CD4-positive, alpha-beta T cell treated with Interleukin-4 for 4 hours (primary cell): ENCODE data around the gene LONP2.
"Not testable (repeated sequence)": the region's sequence is repeated elsewhere in the genome, so short reads cannot be mapped to it uniquely, and the experiment has no call there.

Source experiments
- DNase-seq: peaks from one replicate; pipeline ENCODE4 v3.0.0-alpha.2; 2020

Gene LONP2

GRCh38 chr16:48294724-48295123 is 50.6 kb downstream of the LONP2 start:
- DNase-seq = no peak

- DNase-seq = no peak
Observed at GRCh38 chr16:48295488-48296281, 51.6 kb downstream of the LONP2 start.

- no peak for DNase-seq
Observed at GRCh38 chr16:48299471-48299870, 55.4 kb downstream of the LONP2 start.

GRCh38 chr16:48300391-48300856 is 56.3 kb downstream of the LONP2 start:
- DNase-seq = no peak

GRCh38 chr16:48308535-48308934 is 64.4 kb downstream of the LONP2 start:
- no peak for DNase-seq

- no peak for DNase-seq
Observed at GRCh38 chr16:48310908-48311641, 67.0 kb downstream of the LONP2 start.

GRCh38 chr16:48313905-48314304 is 69.8 kb downstream of the LONP2 start:
- not testable (repeated sequence) for DNase-seq

GRCh38 chr16:48317026-48317425 is 72.9 kb downstream of the LONP2 start:
- DNase-seq = no peak

GRCh38 chr16:48317614-48318315 is 73.7 kb downstream of the LONP2 start:
- peak; percentile 21 for DNase-seq

GRCh38 chr16:48318630-48319029 is 74.5 kb downstream of the LONP2 start:
- DNase-seq = peak; percentile 61

- no peak for DNase-seq
Observed at GRCh38 chr16:48321317-48322036, 77.4 kb downstream of the LONP2 start.

- no peak for DNase-seq
Observed at GRCh38 chr16:48323783-48324775, 80.0 kb downstream of the LONP2 start.

GRCh38 chr16:48326915-48327314 is 82.8 kb downstream of the LONP2 start:
- no peak for DNase-seq

GRCh38 chr16:48329138-48329537 is 85.0 kb downstream of the LONP2 start:
- DNase-seq = no peak

GRCh38 chr16:48330189-48330840 is 86.2 kb downstream of the LONP2 start:
- DNase-seq = no peak

GRCh38 chr16:48330841-48331192 is 86.7 kb downstream of the LONP2 start:
- DNase-seq = no peak

- DNase-seq = no peak
Observed at GRCh38 chr16:48332978-48333377, 88.9 kb downstream of the LONP2 start.

- DNase-seq = no peak
Observed at GRCh38 chr16:48334325-48334724, 90.2 kb downstream of the LONP2 start.

- DNase-seq = no peak
Observed at GRCh38 chr16:48335961-48336360, 91.9 kb downstream of the LONP2 start.

- DNase-seq = no peak
Observed at GRCh38 chr16:48340054-48340453, 96.0 kb downstream of the LONP2 start.

GRCh38 chr16:48342591-48342990 is 98.5 kb downstream of the LONP2 start:
- no peak for DNase-seq
